HG03571 (cell line): ENCODE measurements around the gene YTHDF1.
A peak's percentile ranks its signal among the peaks of the same experiment; 100 is the strongest.
"Not testable (repeated sequence)": the region's sequence is repeated elsewhere in the genome, so short reads cannot be mapped to it uniquely, and the experiment has no call there.

ENCODE experiments used
- ATAC-seq: cut with Tn5 transposase; IDR thresholded peaks from one replicate; pipeline ENCODE4 v1.9.1; 2021; ENCODE audit not compliant: unreplicated experiment

Gene YTHDF1

GRCh38 chr20:63227260-63227659, 11.3 kb upstream of the YTHDF1 start:
- no peak for ATAC-seq

GRCh38 chr20:63226042-63226943, 10.4 kb upstream of the YTHDF1 start:
- ATAC-seq = no peak

GRCh38 chr20:63225082-63225454, 9.1 kb upstream of the YTHDF1 start:
- ATAC-seq = no peak

- ATAC-seq = no peak
These were observed 8.6 kb upstream of the YTHDF1 start for GRCh38 chr20:63224412-63225081.

GRCh38 chr20:63223826-63224207, 7.9 kb upstream of the YTHDF1 start:
- ATAC-seq = no peak

- no peak for ATAC-seq
These were observed 7.3 kb upstream of the YTHDF1 start for GRCh38 chr20:63223121-63223825.

GRCh38 chr20:63222541-63222940, 6.6 kb upstream of the YTHDF1 start:
- no peak for ATAC-seq

- not testable (repeated sequence) for ATAC-seq
These were observed 5.6 kb upstream of the YTHDF1 start for GRCh38 chr20:63221400-63222053.

GRCh38 chr20:63220696-63221399, 4.9 kb upstream of the YTHDF1 start:
- no peak for ATAC-seq

GRCh38 chr20:63219866-63220521, 4.1 kb upstream of the YTHDF1 start:
- no peak for ATAC-seq

- no peak for ATAC-seq
These were observed 3.5 kb upstream of the YTHDF1 start for GRCh38 chr20:63219447-63219821.

- no peak for ATAC-seq
These were observed 2.9 kb upstream of the YTHDF1 start for GRCh38 chr20:63218701-63219446.

- no peak for ATAC-seq
These were observed 1.8 kb upstream of the YTHDF1 start for GRCh38 chr20:63217706-63218105.

GRCh38 chr20:63216849-63217471, 1.0 kb upstream of the YTHDF1 start:
- no peak for ATAC-seq

- ATAC-seq = peak; percentile 21
These were observed 560 bp downstream of the YTHDF1 start for GRCh38 chr20:63215101-63216040.

- no peak for ATAC-seq
These were observed 1.4 kb downstream of the YTHDF1 start for GRCh38 chr20:63214514-63214913.

GRCh38 chr20:63212792-63213191, 3.1 kb downstream of the YTHDF1 start:
- no peak for ATAC-seq

GRCh38 chr20:63212393-63212730, 3.6 kb downstream of the YTHDF1 start:
- no peak for ATAC-seq
